Measurements from ENCODE around the gene CCDC40.

The CCDC40 gene

DNA sequence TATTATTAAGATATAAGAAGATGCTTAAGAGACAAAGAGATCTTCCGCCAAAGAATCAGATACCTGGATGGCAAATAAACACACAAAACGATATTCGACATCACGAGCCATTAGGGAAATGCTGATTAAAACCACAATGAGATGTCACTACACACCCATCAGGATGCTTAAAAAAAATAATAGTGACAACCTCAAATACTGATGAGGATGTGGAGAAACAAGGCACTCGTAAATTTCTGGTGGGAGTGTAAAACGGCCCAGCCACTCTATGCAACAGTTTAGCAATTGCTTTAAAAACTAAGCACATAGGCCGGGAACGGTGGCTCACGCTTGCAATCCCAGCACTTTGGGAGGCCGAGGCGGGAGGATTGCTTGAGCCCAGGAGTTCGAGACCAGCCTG lies 40.2 kb upstream of the CCDC40 start:
- peak overlapping the region; percentile 41 for H3K4me3 ChIP-seq (ENCODE audit: low read length)
- DNase-seq (ENCODE audit: low read depth, low spot score) = peak; percentile 49

DNA sequence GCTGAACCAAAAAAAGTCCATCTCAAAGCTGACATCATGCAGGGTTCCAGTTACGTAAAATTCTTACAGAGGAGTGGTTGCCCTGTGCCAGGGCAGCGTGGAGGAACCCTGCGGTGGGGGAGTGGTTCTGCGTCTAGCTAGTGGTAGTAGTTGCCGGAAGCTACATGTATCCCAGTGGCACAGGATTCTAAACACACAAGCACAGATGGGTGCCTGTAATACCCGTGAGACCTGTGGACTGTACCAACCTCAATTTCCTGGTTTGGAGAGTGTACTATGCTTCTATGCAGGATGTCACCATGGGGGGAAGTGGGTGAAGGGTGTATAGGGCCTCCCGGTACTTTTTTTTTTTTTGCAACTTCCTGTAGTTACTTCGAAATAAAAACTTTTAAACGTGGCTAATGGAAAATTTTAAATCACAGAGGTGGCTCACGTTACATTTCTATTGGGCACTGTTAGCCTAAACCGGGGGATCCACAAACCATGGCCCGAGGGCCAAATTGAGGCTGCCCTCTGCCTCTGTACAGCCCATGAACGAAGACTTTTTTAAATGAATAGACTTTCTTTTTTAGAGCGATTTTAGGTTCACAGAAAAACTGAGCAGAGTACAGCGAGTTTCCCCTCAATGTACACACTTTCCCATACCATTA lies 39.3 kb upstream of the CCDC40 start:
- DNase-seq (ENCODE audit: low read depth, low spot score) = peak; percentile 100
- peak overlapping the region; percentile 41 for H3K4me3 ChIP-seq (ENCODE audit: low read length)

DNA sequence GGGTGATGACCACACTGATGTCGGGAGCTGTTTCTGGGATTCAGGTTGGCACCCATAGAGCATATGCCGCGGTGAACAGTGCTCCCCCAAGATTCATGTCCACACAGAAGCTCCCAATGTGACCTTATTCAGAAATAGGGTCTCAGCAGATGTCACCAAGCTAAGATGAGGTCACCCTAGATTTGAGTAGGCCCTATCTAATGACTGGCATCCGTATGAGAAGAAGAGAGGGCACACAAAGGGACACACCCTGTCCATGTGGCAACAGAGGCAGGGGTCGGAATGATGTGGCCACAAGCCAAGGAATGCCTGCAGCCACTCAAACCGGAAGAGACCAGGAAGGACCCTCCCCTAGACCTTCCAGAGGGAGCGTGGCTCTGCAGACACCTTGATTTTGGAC lies 36.3 kb upstream of the CCDC40 start:
- H3K4me3 ChIP-seq (ENCODE audit: low read length) = no peak overlapping the region
- DNase-seq (ENCODE audit: low read depth, low spot score) = no peak

DNA sequence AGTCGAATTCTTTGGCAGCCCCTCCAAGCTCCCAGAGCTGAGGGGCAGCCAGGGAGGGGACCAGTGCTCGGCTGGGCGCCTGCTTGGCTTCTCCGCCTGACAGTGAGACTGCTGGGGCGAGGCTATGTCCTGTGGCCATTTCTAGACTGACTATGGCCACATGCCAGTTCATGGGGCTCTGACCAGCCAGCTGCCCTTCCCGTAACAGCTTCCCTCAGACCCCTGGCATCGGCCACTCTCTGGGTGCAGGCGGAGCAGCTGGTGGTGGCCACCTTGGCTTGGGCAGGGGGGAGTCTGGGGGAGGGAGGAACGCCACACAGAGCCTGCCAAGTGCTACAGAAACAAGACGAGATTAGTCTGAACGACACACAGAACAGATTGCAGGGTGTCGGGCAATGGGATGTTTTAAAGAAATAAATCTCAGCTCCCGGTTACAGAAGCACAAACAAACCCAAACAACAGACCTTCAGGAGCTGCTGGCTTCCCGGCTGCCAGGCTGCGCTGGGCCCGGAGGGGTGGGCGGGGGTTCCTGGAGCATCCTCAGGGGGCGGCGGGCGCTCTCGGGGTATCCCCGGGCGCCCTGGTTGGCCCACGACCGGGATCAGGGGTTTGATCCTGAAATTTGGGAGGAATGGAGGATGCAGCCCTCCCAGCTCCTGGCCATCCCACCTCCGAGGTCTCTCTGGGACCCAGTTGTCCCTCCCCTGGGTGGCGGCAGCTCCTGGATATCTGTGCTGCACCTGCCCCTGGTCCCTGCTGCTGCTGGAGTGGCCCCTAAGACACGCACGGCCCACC lies 35.3 kb upstream of the CCDC40 start:
- DNase-seq (ENCODE audit: low read depth, low spot score) = no peak
- H3K4me3 ChIP-seq (ENCODE audit: low read length) = no peak overlapping the region

DNA sequence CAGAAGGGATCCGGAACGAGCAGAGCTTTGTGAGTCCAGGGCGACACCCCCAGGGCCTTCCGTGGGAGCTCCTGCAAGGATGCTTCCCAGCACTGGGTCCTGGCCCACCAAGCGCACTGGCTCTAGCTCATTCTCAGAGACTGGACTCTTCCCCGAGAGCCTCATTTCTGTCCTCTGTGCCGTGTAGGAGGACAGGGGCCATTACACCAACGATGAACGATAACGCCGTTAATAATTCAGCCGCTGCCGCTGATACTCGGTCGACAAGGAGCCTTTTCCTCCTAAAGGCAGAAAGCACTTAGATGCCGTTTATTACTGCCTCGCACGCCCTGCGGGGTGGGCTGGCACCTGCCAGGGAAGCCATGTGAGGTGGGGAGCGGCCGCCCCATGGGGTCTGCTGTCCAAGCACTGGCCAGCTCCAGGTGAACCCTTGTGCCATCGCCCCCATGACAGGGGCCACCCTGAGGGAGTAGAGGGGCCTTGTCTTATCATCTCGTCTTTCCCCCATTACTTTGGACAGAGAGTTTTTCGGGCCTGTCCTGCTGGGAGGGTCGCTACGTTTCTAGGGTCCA lies 34.3 kb upstream of the CCDC40 start:
- H3K4me3 ChIP-seq (ENCODE audit: low read length) = no peak overlapping the region
- no peak for DNase-seq (ENCODE audit: low read depth, low spot score)

DNA sequence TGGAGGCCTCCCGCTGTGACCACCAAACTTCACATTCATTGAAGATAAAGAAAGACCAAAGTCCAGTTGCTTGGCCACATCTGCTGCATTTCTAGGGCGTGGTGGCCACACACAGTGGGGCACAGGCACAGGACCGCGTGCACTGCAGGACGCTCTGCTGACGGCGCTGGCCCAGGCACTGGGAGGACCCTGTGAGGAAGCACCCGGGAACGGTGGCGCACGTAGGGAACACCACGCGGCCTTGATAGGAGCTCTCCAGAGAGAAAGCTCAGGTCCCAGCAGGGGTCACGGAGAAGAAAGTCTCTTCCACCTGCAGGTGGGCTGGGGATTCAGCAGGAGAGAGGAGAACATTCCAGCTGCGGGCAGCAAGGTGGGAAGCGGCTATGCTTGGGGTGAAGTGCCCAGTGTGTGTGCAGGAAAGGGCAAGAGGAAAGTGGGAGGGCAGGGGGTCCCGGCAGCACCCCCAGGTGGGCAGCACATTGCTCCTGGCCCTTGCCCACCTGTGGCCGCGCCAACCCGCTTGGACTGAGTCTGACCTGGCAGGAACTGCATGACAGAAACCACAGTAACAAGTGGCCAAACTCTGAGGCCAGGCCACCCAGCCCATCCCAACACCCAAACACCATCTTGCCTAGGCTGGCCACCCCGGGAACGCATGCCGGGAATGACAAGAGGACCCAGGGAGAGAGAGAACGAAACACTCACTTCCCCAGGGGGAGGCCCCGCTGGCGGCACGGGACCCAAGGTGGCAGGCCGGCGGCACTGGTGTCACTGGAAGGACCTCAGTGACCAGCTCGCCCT lies 33.6 kb upstream of the CCDC40 start:
- DNase-seq (ENCODE audit: low read depth, low spot score) = no peak
- no peak overlapping the region for H3K4me3 ChIP-seq (ENCODE audit: low read length)

DNA sequence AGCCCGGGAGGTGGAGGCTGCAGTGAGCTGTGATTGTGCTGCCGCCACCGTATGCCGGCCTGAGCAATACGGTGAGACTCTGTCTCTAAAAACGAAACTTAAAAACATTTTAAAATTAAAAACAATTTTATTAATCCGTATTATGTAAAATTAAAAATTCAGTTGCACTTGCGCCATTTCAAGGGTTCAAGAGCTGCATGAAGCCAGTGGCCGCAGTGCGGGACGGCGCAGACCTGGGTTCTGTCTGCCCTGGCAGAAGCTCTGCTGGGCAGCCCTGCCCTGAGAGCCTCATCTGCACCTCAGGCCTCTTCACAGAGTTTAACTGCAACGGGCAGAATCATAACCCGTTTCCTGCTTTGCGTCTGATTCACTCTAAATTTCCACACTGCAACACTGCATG lies 32.5 kb upstream of the CCDC40 start:
- DNase-seq (ENCODE audit: low read depth, low spot score) = no peak

DNA sequence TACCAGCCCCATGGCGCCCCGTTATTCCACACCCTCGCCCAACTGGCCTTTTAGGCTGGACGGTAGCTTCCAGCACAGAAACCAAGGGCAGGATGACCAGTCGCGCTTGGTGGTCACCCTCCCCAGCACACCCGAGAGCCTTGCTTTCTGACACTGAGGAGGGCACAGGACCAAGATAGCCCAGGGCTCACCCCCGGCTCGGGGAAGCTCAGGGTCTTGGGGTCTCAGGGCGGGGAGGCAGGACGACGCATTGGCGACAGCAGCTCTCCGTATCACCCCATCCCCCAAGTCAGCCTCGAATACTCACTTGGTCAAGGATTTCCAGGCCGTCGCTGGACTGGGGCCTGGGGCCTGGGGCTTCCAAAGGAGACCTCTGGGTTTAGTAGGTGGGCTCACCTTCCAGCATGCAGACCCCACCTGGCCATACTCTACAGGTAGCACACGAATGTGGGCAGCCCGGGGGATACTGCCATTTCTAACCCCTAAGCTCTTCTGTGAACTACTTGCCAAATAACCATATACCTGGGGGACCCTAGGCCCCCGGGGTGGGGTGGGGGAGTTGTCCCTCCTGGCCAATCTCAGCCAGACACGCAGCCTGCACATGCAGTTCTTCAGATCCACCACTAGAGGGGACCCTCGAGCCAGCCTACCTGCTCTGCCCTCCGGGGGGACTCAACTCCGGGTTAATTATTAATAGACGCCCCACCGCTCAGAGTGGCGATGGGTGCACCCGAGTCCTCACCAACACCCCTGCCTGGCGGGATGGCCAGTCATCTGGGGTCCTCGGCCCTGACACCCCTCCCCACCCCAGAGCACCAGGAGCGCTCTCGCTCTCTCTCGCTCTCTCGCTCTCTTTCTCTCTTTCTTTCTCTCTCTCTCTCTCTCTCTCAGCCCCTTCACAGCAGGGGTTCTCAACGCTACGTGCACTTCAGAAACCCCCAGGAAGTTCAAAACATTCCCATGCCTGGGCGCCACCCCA lies 30.8 kb upstream of the CCDC40 start:
- H3K4me3 ChIP-seq (ENCODE audit: low read length) = no peak overlapping the region
- DNase-seq (ENCODE audit: low read depth, low spot score) = peak; percentile 46

More for the DNA sequence above, 32.5 kb upstream of the CCDC40 start:
- no peak overlapping the region for H3K4me3 ChIP-seq (ENCODE audit: low read length)

DNA sequence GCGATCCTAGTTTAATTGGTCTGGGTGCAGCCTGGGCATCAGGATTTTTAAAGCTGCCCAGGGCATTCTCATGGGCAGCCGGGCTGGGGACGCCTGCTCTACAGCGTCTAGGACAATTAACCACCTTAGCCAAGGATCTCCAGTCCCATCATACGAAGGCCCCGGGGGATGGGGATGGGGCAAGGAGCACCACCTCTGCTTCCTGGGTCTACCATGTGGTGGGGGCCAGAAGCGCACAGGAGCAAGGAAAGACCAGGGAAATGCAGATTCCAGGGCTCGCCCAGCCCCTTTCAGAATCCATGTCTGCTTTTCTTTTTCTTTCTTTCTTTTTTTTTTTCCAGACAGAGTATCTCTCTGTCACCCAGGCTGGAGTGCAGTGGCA lies 30.1 kb upstream of the CCDC40 start:
- no peak overlapping the region for H3K4me3 ChIP-seq (ENCODE audit: low read length)
- no peak for DNase-seq (ENCODE audit: low read depth, low spot score)

DNA sequence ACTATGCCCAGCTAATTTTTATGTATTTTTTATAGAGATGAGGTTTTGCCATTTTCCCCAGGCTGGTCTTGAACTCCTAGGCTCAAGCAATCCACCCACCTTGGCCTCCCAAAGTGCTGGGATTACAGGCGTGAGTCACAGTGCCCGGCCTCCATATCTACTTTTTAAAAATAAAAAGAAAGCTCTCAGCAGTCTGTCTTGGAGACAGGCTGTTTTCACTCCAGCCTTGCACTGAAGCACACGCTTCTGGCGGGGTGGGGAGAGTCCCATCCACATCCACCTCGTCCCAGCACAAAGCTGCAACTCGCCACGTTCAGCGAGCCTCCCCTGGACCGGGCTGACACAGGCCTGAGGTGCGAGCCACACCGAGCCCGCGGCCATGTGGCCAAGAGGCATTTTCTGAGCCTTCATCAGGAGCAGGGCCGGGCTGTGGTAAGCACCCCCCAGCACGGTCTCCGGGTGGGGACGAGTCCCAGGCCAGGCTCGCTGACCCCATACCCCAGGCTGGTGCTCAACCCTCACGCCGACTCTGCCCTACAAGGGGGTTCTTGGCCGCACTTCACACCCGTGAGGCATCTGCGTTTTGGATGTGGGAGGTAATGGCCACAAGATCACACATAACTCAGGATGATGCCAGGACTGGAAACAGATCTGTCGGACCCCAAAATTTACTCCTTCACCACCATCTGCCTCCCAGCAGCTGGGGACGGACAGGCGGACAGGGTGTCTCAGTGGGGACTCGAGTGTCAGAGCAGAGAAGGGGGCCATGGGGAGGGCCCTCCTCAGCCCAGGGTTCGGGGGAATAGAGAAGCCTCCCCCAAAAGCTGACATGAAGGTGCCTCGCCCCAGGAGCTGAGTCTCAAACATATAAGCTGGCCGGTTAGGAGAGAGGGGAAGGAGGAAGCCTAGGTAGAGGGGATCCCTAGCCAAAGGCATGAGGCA lies 29.4 kb upstream of the CCDC40 start:
- no peak for DNase-seq (ENCODE audit: low read depth, low spot score)
- no peak overlapping the region for H3K4me3 ChIP-seq (ENCODE audit: low read length)

DNA sequence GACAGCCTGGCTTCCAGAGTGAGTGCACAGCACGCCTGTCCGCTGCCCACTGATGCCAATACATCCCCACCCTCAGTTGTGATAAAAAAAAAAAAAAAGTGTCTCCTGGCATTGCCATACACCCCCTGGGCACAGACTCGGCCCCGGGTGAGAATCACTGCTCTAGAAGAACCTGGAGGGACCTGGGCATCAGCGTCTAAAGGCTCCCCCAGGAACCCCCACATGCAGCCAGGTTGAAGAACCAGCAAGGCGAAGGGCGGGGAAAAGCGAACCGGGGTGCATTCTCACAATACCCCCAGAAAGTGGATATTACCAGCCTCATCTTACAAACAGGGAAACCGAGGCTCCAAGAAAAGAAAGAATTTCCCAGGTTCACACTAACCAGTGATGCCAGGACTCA lies 28.5 kb upstream of the CCDC40 start:
- no peak overlapping the region for H3K4me3 ChIP-seq (ENCODE audit: low read length)
- no peak for DNase-seq (ENCODE audit: low read depth, low spot score)

DNA sequence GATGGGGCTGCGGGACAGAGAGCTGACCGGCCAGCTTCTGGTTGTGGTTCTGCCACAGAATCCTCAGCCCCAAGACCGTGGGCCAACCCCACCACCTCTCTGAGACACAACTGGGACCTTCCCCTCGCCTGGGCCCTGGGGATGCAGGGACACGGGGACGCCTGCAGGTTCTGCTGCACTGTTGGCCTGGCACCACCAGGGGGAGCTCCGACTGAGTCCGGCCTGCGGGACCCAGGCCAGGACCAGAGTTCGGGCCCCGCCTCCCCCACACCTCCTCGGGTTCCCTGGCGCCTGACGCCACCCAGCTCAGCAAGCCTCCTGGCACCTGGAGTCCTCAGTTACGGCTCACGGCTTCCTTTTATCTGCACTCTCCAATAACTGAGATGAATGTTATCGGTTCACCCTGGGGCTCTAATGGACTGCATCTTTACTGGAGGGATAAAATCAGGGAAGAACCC lies 28.0 kb upstream of the CCDC40 start:
- peak; percentile 26 for DNase-seq (ENCODE audit: low read depth, low spot score)
- H3K4me3 ChIP-seq (ENCODE audit: low read length) = no peak overlapping the region

DNA sequence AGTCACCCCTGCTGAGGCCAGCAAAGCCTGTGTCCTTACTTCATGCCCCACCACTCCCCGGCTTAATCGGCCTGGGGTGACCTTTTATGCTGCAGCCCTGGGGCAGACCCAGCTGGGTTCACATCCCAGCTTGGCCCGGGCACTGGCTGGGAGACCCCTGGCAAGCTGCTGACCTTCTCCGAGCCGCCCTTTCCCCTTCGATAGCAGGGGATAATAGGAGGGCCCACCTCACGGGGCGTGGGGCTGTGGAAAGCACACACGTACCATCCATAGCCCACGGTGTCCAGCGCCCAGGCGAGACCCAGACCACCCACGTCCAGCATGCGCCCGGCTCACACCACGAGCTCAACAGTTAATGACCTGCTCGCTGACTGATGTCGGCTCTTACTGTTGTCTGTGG lies 27.6 kb upstream of the CCDC40 start:
- no peak overlapping the region for H3K4me3 ChIP-seq (ENCODE audit: low read length)
- no peak for DNase-seq (ENCODE audit: low read depth, low spot score)

DNA sequence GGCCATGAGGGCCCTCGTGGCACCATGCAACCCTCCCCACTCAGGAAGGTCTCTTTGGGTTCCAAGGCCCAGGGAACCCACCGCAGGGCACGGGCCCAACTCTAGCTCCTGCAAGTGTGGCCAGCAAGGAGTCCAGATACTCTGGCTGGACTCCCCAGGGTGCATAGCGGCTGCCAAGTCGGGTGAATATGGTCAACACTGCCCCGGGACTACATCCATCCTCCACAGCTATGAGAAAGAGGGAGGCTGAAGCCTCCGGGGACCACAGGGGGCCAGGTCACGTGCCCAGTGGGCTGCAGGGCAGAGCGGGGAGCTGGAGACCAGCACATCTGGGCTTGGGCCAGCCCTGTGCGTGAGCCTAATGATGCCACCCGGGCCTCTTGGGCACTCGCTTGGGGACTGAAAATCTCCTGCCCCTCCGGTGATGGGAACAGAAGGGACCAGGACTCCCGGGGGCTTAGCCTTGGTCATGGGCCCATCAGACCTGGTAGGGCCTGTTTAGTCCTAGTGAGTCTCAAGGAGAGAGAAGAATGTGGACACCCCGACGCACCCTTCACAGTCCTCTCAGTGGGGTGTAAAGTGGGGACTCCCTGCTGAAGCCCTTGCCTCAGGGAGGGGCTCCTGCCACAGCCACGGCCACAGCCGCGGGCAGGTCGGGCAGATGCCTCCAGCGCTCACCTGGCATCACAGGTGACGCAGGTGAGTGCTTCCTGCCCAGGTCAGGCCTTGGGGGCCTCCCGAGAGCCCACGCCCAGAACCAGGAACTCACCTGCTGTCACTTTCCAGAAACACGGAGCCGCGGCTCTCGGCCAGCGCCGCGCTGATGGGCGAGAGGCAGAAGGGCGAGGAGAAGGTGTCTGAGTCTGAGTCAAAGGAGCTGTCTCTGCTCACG lies 26.8 kb upstream of the CCDC40 start:
- no peak overlapping the region for H3K4me3 ChIP-seq (ENCODE audit: low read length)
- no peak for DNase-seq (ENCODE audit: low read depth, low spot score)

DNA sequence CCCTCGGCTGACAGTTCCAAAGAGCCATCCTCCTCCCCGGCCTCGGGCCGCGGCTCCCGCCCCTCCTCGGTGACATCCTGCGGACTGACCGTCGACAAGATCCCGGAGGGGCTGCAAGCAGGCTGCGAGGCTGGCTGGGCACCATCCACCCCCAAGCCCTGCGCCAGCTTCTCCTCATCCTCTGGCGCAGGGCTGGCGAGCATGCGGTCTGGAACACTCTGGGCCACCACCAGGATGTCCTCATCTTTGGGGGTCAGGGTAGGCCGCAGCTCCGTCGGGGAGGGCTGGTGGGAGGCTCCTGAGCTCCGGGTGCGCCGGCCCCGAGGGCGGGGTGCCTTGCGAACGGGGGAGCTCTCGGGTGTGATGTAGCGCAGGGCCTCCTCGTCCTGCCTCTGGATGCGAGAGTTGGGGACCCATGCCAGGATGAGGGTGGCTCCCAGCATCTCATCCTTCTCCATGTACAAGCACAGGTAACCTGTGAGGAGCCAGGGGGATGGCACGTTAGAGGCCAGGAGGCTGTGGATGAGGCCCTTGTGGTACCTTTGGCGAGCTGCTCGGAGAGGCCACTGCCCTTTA lies 26.1 kb upstream of the CCDC40 start:
- DNase-seq (ENCODE audit: low read depth, low spot score) = no peak
- no peak overlapping the region for H3K4me3 ChIP-seq (ENCODE audit: low read length)

DNA sequence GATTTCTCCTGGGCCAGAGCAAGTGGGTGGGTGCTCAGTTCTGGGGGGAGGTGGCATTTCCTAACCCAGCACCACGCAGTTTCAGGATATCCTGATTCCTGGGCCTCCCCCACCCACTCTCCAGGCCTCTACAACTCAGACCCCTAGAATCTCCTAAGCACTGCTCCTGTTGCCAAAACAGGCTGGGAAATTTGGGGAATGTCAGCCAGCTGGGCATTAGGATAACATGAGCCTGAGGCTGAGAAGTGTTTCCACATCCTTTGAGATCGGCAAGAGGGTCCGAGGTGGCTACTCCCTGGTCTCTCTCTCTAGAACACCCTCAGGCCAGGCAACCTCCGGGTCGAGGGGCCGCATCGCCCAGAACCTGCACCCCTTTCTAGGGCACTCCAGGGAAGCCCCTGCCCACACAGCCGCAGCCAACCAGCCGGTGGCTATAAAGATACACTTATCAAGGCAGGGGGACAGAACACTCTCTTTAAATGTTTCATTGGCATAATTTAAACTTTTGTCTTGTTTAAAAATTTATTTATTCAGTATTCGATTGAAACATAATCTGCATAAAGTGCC lies 24.4 kb upstream of the CCDC40 start:
- no peak overlapping the region for H3K4me3 ChIP-seq (ENCODE audit: low read length)
- DNase-seq (ENCODE audit: low read depth, low spot score) = no peak
